RKO (cell line): Measurements from ENCODE around the gene ITPR1.

ENCODE experiments used
- DNase-seq: peaks from one replicate; pipeline ENCODE4 v3.0.0-alpha.2; 2016; ENCODE audit warnings: low spot score

ITPR1 gene

DNA sequence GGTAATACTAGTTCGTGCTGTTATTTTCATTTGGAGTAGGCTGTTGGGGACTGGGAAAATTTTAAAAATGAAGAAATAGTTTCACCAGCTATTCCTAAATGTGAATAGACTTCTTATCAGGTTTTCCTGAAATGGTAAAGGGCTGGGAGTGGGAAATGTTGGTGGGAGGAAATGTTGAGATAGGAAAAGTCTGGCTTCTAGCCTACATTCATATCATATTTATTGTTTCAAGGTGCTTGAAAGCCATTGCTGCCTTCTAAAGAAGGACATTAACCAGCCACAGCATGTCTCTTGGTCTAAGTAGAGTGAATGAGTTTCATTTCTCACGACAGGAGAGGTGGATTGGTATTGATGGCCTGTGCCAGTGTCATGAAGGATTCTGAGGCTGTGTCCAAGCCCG is 288.9 kb downstream of the ITPR1 start:
- no peak for DNase-seq

DNA sequence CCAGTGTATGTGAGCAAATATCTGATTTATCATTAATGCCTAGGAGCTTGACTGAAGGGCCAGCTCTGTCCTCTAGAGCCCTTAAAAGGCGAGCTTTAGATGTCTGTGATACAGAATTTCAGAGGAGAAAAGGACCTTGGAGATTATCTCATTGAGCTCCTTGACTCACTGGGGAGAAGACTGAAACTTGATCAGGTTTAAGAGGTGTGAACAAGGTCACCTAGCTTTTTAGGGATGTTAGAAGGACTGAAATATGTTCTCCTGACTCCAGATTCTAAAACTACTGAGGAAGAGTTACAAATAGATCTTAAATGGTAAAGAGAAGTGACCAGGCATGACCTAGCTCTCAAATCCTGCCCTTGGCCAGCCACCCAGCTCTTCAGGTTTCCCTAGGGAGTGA is 292.4 kb downstream of the ITPR1 start:
- DNase-seq: no peak

DNA sequence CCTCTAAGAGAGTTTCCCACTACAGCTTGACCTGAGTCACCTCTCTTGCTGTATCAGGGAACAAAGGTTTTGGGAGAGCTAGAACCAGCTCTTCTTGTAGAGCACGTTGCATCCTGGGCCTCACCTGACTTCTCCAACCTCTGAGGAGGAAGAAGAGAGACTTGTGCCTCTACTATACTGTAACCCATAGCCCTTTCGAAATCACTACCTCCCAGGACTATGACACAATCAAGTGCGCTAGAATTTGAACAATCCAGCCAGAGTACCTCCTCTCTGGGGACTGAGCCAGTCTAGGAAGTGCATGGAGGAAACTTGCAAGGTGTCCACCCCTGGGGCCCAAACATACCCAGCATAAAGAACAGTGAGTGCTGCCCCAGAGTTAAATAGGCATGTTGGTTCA is 293.3 kb downstream of the ITPR1 start:
- DNase-seq: no peak

DNA sequence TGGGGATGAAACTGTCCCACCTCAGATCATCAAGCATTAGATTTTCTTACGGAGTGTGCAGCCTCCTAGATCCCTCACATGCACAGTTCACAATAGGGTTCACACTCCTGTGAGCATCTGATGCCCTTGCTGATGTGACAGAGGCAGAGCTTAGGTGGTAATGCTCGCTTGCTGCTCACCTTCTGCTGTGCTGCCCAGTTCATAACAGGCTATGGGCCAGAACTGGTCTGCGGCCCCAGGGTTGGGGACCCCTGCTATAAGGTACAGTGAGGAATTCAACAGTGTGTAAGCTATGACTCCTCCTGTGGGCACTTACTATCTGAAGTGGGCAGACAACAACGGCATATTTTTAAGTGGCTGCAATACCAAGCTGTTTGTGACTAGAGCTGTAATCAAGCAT is 298.2 kb downstream of the ITPR1 start:
- DNase-seq: no peak

DNA sequence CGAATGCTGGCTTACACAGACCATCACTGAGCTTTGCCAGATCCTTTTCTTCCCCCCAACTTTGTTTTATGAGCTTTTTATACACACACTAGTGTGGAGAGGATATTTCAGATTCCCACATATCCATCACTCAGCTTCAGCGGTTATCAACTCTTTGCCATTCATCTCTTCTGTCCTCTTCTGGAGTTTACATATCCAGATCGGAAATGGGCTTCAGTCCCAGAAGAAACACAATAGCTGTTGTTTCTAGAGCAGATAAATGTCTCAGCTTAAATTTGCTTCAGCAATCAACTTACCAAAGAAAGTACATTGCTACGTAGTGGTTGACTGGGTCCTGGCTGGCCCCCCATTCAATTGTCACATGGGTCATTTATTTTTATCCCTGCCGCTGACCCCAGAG is 300.2 kb downstream of the ITPR1 start:
- no peak for DNase-seq

DNA sequence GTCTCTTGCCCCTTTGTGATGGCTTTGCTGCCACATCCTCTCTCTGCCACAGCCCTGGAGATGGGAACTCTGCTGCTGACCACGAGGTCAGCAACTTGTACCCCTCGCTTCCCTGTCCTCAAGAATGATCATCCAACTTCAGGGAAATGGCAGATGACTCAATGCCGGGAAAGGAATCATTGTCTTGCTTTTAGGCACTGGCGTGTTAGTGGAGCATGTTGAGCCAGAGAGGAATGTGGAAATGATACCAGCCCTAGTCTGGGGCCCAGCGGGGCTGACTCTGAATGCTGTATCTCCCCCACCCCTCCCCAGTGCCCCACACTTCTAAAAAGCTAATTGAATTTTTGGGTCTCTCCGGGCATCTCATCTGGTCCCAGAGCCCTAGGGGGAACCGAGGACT is 301.2 kb downstream of the ITPR1 start:
- no peak for DNase-seq

DNA sequence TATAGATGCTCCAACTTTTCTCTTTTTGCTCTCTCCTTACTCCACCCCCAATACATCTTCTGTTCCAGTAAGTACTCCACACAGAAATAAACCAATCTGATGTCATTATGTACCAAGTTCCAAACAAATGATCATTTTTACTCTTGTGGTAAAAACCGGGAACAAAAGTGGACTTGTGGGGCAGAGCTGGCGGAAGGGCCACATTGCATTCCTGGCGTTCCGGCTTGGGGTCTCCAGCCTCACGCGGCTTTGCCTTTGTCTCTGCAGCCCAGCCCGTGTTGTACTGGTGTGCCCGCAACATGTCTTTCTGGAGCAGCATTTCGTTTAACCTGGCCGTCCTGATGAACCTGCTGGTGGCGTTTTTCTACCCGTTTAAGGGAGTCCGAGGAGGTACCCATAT is 301.6 kb downstream of the ITPR1 start:
- DNase-seq: no peak

DNA sequence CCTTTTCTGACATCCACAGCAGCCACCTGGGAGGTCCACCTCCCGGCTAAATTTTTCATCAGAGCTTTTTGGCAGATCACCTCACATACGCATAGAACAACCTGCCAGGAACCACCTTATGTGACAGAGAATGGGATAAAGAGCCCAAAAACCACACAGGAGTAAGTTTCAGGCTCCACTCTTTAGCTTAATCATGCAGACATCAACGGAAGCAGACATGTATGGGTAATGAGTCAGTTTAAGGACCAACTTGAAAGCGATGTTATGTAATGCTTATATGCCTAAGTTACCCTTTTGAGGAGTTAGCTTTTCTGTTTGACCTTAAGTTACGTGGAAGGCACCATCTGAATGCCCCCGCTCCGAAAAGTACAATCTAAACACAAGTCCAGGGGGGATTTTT is 302.8 kb downstream of the ITPR1 start:
- no peak for DNase-seq

DNA sequence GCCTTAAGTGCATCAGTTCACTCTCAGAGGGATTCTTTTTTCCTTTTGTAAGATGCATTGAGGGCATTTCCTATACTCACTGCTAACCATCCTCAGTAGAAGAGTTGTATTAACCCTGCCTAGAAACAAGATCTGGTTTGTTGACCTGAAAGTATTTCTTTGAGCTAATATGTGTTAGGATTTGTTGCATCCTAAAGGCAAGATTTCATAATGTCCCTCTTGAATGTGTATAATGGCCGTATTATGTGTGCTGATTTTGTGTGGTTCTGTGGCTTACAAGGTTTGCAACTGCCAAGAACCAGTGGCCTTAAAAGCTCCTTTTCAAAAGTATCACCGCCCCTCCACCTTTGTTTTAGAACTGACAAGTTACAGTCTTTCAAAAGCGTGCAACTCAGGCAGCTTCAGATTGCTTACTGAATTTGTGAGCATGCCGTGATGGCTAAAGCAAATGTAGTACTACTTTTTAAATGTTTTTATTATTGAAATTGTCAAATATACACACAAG is 304.1 kb downstream of the ITPR1 start:
- no peak for DNase-seq

DNA sequence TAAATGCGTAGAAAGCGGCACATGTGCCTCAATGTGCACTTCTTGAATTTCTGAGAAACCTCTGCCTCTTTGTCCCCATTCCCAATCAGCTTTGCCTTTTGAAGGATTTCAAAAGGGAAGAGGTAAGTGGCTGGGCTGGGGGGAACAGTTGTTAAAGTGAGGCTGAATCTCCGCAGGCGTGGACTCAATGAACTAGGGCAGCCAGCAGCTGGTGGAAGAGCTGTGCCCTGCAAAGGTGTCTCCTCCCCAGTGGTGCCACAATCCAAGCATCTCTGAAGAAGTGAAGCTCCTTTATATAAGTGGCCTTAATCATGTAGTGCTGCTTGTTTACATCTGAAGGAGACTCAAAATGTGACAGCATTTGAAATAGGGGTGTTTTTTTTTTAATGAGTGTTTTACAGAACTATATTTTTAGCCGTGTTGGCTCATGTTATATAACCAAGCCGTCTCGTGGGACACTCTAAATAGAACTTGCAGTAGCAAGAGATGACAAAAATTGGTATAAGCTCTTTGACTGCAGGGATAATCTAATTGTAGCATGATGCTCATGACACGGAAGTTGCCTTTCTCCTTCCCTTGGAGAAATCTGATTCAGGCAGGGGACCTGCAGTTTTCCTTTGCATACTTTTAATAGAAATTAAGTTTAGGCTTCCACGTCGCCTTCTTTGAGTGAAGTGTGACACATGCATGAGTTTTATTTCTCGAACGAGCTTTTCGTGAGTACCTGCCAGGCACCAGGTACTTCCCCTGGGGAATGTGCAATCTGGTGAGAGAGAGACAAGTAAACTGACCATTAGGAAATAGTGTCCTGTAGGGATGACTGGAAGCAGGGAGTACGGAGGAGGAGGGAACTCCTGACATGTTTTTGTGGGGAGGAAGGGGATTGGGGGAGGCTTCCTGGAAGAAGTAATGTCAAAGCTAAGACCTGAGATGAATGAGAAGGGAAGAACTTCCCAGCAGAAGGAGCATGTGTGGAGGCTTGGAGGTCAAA is 306.4 kb downstream of the ITPR1 start:
- no peak for DNase-seq

DNA sequence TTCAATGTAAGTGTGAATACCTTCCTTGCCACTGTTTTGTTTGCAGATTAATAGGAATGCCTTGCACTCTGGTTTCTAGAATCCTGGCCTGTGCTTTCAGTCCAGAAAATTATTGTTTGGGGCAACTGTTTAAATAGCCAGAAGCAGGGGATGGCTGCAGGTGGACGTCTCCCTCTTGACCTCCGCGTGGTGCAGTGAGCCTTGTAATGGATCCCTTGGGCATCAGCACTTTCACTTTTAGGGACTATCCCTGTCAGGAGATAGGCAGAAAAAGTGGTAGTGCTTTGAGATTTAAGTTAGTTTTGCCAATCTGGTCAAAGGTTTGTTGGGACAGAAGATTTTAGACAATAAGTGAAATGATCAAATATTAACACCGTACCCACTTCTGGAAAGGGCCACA is 307.4 kb downstream of the ITPR1 start:
- DNase-seq: no peak

DNA sequence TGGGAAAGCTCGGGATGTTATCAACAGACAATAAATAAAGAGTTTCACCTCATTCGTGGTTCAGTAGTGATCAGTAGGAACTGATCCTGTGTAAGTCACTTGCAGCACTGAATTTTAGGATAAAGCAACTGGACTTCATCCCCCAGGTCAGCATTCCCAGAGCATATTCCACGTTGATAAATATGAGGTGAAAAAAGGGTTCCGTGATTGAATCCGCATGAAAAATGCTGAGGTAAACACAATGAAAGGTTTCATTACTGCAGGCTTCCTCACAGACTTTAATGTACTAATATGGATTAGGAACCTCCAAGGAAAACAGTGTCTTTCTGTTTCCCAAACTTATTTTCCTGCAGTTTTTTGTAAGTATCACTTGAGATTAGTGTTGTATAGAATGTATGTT is 308.7 kb downstream of the ITPR1 start:
- DNase-seq: no peak

DNA sequence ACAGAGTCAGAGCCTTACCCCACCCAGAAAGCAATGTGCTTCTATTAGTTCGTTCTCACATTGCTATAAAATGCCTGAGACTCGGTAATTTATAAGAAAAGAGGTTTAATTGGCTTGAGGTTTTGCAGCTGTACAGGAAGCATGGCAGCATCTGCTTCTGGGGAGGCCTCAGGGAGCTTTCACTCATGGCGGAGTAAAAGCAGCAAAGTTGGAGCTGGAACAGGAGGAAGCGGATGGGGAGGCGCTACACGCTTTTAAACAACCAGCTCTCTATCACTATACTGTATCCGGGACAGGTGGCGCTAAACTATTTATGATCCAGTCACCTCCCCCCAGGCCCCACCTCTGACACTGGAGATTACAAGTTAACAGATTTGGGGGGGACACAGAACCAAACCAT is 309.8 kb downstream of the ITPR1 start:
- DNase-seq: no peak

DNA sequence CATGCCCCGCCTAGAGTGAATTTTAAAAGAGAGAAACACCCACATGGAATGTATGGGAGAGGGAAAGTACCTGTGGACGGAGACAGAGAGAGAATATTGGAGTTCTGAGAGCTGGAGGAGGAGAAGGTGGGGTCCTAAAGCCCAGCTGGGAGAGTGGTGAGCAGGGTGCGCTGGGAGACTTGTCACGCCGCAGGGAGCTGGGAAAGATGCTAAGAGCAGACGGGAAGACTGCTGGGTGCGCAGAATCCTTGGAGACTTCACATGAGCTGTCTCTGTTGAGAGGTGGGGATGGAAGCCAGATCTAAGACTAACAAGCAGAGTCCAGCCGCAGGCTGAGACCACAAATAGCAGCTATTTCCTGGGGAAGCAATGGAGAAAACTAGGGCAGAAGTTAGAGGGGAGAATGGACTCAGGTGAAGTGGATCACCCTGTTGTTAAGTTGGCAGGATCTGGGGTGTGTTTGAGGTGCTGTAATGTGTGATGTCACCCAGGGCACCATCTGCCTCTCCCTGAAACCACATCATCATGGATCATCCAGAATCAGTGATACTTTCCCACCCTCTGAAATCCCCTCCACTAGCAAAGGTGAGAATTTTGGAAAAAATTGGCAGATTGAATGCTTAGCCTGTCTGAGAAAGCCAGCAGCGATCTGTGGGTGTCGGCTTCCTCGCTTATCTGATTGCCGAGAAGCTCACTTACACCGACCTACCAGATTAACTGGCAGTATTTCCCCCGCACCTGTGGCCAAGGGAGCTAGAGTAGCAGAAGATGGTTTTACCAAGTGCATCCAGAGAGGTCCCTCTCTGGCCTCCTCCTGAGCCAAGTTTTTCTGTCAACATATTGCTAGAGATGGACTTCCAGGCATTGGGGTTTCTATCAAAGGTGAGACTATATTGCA is 311.3 kb downstream of the ITPR1 start:
- DNase-seq: no peak

DNA sequence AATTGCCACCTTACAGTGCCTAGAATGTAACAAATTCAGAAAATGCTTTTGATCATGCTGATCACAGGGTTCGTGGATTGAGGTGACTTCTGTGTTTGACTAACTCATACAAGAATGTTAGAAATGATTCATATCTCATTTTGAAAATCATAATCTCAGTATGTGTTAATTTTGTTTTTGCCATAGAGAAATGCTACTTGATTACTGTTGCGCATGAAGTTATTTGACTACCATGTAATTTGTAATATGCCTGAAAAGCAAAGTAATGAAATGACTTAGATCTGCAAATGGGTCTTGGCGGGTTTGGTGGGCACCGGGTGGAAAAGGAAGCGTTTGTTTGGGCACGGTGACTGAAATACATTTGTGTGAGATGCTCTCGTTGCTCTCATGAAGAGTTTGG is 312.5 kb downstream of the ITPR1 start:
- no peak for DNase-seq

DNA sequence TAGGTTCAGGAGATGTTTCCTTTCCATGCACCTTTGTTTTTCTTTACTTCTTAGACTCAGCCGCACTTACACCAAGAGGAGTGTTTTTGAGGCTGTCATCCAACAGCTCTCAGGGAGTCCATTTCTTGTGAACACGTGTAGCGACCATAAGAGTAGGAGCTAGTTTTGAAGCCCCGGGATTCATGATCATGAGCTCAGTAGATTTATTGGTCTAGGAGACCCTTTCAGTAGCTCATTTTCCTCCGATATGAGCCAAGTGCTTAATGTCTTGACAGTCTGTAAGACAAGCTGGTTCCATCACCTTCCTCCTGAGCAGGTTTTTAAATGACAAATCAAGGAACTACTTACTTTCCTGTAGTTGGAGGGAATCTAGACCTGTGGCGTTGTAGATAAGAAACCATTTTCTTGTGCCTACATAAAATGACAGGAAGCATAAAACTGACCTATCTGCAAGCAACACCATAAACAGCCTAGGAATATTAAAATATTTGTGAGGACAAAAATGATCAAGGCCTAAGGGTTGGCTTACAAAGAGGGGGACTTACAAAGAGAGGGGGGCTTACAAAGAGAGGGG is 313.5 kb downstream of the ITPR1 start:
- no peak for DNase-seq

DNA sequence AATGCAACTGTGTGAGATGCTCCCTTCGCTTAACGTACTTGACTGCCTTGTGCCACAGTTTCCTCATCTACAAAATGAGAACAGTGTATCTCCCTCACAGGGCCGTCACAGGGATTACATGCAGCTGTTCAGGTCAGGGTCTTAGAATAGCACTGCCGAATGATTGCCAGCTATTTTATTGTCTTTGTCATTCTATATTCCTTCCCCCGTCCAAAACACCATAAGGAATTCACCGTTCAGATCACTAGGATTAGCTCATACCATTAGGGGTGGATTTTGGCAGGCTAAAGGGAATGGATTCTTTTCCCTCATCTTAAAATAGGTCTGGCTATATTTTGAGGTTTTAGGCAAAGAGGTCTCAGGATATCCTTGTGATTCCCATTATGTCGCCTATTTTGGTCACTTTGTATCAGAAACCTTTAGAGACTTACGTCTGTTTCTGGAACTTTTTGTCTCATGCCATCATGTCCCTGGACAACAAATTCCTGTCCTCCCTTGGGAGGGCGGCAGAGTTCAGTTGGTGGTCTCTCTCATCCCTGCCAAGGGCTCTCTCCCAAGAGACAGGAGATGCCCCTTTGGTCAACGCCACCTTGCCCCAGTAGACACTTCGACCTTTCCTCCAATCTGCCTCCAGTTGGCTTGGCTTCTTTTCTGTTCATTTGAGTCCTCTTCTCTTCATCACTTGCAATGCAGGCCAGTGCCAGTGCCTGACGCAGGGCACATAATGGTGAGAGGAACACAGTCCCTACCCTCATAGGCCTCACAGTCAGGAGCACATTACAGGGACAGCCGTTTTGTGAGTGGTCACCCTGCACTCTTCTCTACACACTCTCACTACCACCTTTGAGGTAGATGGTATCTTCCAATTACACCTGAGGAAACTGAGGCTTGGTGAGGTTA is 314.5 kb downstream of the ITPR1 start:
- DNase-seq: no peak

DNA sequence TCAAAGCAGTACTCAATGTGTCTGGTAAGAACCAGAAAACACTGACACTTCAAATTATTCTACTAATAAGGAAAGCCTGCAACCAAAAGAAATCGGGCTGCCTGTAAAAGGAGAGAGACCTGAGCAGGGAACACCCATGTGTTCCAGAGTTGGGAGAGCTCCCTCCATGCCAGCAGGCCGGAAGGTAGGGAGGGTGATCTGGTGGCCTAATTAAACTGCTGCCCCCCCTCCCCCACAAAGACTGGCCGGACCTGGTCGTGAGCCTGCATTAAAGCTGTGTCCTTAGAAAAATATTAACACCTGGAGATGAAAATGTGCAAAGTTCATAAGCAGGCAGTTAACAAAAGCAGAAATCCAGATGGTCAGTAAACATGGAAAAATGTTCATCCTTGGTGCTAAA is 315.5 kb downstream of the ITPR1 start:
- DNase-seq: no peak

DNA sequence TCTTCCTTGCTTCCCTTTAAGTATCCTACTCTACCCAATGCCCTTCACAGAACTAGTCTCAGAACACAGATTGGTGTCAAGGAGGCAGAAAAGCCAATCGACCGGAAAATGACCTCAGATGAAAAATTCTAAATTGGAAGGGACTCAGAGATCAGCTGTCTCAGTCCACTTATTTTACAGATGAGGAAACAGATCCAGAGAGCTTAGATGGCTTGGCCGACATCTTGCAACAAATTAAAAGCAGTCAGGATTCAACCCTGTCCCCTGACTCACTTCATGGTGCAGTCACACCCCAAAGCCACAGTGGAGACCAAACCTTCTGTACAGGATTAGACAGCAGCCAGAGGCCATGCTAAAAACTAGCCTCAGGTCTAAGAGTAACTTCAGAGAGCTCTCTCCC is 316.8 kb downstream of the ITPR1 start:
- DNase-seq: no peak

DNA sequence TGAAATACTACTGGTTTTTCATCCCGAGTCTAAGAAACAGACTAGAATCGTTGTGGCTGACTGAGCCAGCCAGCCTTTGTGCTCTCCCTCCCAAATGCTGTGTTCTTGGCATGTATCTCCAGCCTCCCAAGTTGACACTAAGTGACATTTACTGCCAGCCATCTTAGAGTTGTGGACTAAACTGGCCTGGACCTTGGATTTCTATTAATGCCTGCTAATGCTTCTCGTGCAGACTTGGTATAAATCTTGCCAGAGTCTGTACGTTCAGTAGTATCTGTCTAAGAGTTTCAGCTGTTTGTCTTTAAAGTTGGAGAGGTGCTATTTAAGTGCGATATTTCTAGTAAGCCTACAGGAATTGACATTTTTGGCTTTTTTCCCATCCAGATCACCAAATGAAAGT is 319.4 kb downstream of the ITPR1 start:
- no peak for DNase-seq

DNA sequence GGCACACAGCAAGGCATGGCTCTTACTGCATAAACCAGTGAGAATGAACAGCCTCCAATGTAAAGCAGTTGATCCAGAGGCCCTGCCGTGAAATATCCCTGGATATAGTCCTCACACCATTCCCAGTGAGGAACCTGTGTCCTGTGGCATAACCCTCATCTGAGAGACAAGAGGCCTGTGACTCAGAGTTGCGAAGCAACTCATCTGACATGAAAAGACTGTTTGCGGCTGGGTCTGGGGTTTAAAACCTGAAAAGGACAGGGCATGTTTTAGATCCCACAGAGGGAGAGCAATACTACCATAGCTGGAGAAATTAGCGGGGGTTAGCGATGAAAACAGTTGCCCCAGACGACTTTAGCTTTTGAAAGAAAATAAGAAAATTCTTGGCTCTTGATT is 320.8 kb downstream of the ITPR1 start:
- DNase-seq: no peak
